Measurements from ENCODE around the gene TXNDC11. TPM values are rescaled to one million over a fixed set of nuclear protein-coding genes. Genes with fewer than 3 reads are reported as not detected.

The TXNDC11 gene
- total RNA-seq, 1 experiment from 2014 or later = 17.6 TPM

DNA sequence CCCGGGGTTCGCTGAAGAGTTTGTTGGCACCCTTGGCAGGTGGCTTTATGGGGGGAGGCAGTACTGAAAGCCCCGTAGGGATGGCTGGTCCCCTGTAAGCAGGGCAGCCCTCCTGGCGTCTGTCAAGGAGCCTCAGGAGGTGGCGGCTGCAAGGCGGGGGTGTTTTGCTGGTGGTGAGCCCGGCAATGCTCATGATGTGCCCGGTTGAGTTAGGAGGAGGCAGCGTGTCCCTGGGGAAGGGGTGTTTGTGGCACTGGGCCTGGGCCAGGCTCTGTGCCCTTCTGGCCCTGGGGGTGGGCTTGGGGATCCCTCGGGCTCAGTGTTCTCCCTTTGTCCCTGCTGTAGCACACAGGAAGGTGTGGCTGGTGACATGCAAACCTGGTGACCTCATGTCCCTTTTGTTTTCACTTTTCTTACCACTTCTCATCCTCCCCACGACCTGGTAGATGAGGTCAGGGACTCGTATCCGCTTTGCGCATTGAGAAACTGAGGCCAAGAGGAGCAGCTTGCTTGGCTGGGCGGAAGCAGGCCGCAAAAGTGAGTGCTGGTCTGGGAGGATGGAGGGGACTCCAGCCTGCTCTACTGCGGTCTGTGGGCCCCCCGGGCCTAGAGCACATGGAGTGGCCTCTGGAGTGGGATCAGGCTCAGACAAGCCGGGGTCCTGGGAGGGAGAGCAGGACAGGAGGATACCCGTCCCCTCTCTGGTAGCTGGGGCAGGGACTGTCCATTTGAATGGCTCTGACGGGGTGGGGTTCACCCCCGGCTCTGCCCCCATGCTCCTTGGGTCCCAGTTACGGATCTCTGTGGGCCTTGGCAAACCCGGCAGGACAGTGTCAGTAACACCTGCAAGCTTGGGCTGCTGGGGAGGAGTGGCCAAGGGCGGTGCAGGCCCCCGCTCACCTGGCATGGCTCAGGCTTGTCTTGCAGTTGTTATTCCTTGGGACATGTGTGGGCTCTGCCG, 72.2 kb downstream of the TXNDC11 start:
- Histone ChIP-seq H3K27me3 (replicated peaks; ENCODE audit: insufficient read depth, low read depth, low read length, poor library complexity) (no peaks in the 10 kb centered on the region), H3K4me3 (ENCODE audit: low read depth, low read length, poor library complexity, severe bottlenecking) (no peak overlapping the region), H3K4me1 (ENCODE audit: insufficient read depth, low read length, poor library complexity, severe bottlenecking) (peaks cover 4% of the 10 kb centered on the region), H3K36me3 (ENCODE audit: insufficient read depth, low read length, poor library complexity, severe bottlenecking) (no peaks in the 10 kb centered on the region), H3K9me3 (ENCODE audit: low read depth, low read length, poor library complexity, severe bottlenecking) (no peaks in the 10 kb centered on the region), H3K27ac (ENCODE audit: low read depth, low read length, poor library complexity, severe bottlenecking) (no peak overlapping the region)
- CTCF ChIA-PET = no interaction called here
- intact Hi-C loops (cut with micrococcal nuclease; ENCODE audit: unreplicated experiment) = no loop called here
- no peak for TF ChIP-seq EZH2 (IDR thresholded peaks at IDR 0.05; ENCODE audit: borderline replicate concordance, low read depth, low read length, poor library complexity, severe bottlenecking)
- TF ChIP-seq, protein P1, sequence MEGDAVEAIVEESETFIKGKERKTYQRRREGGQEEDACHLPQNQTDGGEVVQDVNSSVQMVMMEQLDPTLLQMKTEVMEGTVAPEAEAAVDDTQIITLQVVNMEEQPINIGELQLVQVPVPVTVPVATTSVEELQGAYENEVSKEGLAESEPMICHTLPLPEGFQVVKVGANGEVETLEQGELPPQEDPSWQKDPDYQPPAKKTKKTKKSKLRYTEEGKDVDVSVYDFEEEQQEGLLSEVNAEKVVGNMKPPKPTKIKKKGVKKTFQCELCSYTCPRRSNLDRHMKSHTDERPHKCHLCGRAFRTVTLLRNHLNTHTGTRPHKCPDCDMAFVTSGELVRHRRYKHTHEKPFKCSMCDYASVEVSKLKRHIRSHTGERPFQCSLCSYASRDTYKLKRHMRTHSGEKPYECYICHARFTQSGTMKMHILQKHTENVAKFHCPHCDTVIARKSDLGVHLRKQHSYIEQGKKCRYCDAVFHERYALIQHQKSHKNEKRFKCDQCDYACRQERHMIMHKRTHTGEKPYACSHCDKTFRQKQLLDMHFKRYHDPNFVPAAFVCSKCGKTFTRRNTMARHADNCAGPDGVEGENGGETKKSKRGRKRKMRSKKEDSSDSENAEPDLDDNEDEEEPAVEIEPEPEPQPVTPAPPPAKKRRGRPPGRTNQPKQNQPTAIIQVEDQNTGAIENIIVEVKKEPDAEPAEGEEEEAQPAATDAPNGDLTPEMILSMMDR (conservative IDR thresholded peaks at IDR 0.05; ENCODE audit: low read depth, low read length) = no peak
- POLR2A ChIA-PET (ENCODE audit: low non-redundant PET) = no interaction called here
- no TSS peak for BruUV-seq (replicated peaks)
- no peak for DNase-seq (ENCODE audit: low spot score)

GRCh38 chr16:11669380-11670146, 73.1 kb downstream of the TXNDC11 start:
- ChIA-PET POLR2A (ENCODE audit: low non-redundant PET) (no interaction called here), CTCF (no interaction called here)
- H3K27me3 ChIP-seq (replicated peaks; ENCODE audit: insufficient read depth, low read depth, low read length, poor library complexity) = no peaks in the 10 kb centered on the region
- no peaks in the 10 kb centered on the region for H3K36me3 ChIP-seq (ENCODE audit: insufficient read depth, low read length, poor library complexity, severe bottlenecking)
- DNase-seq (ENCODE audit: low spot score) = no peak
- H3K27ac ChIP-seq (ENCODE audit: low read depth, low read length, poor library complexity, severe bottlenecking) = no peak overlapping the region
- BruUV-seq (replicated peaks) = no TSS peak
- H3K4me1 ChIP-seq (ENCODE audit: insufficient read depth, low read length, poor library complexity, severe bottlenecking) = peaks cover 4% of the 10 kb centered on the region
- H3K4me3 ChIP-seq (ENCODE audit: low read depth, low read length, poor library complexity, severe bottlenecking) = peak overlapping the region; percentile 84
- intact Hi-C loops (cut with micrococcal nuclease; ENCODE audit: unreplicated experiment) = no loop called here
- no peaks in the 10 kb centered on the region for H3K9me3 ChIP-seq (ENCODE audit: low read depth, low read length, poor library complexity, severe bottlenecking)
- TF ChIP-seq, protein P1 (conservative IDR thresholded peaks at IDR 0.05; ENCODE audit: low read depth, low read length) = no peak
- no peak for TF ChIP-seq EZH2 (IDR thresholded peaks at IDR 0.05; ENCODE audit: borderline replicate concordance, low read depth, low read length, poor library complexity, severe bottlenecking)

DNA sequence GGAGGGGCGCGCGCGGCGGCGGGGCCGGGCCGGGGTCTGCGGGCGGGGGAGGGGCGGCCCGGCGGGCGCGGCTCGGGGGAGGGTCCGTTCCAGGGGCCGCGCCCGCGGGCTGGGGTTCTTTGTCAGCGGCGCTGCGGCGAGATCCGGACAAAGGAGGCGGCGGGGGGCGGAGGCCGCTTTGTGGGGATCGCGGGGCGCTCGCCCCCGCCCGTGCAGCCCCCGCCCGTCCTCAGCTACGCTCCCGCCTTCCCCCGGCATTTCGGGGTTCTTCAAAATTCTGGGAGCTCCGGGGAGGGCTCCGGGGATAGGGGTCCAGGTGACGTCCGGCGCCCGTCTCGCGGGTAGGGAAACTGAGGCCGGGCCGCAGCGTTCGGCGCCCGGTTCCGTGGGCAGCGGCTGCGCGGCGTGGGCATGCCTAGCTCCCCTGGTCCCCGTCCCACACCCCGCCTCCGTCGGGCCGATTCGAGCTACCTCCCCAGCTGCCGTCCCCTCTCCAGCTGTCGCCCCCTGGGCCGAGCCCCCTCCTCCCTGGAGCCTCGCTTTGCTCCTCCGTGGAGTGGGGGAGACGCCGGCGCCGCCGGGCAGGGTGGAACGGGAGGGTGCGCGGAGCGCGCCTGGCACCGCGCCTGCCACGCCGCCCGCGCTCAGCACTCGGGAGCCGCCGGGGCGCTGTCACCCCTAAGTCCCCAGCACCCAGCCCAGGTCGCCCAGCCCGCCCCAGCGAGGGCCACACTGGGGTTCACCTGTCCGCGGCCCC, 73.9 kb downstream of the TXNDC11 start:
- no peak overlapping the region for H3K27ac ChIP-seq (ENCODE audit: low read depth, low read length, poor library complexity, severe bottlenecking)
- CTCF ChIA-PET = interaction anchor here (0.6 kb wide), 1 partner anchor 353 kb away, joined by 5 read pairs; no protein-coding TSS in a partner anchor
- no peaks in the 10 kb centered on the region for H3K9me3 ChIP-seq (ENCODE audit: low read depth, low read length, poor library complexity, severe bottlenecking)
- no peak for DNase-seq (ENCODE audit: low spot score)
- POLR2A ChIA-PET (ENCODE audit: low non-redundant PET) = no interaction called here
- TF ChIP-seq, protein P1 (conservative IDR thresholded peaks at IDR 0.05; ENCODE audit: low read depth, low read length) = no peak
- TF ChIP-seq EZH2 (IDR thresholded peaks at IDR 0.05; ENCODE audit: borderline replicate concordance, low read depth, low read length, poor library complexity, severe bottlenecking) = no peak
- no TSS peak for BruUV-seq (replicated peaks)
- peaks cover 4% of the 10 kb centered on the region for H3K4me1 ChIP-seq (ENCODE audit: insufficient read depth, low read length, poor library complexity, severe bottlenecking)
- H3K4me3 ChIP-seq (ENCODE audit: low read depth, low read length, poor library complexity, severe bottlenecking) = peak overlapping the region; percentile 84
- no peaks in the 10 kb centered on the region for H3K36me3 ChIP-seq (ENCODE audit: insufficient read depth, low read length, poor library complexity, severe bottlenecking)
- no peaks in the 10 kb centered on the region for H3K27me3 ChIP-seq (replicated peaks; ENCODE audit: insufficient read depth, low read depth, low read length, poor library complexity)
- intact Hi-C loops (cut with micrococcal nuclease; ENCODE audit: unreplicated experiment) = no loop called here
